DOHH2 (cell line): Measurements from ENCODE around the gene RABGAP1L.

Experiments used
- CTCF ChIP-seq: fragments of 200-600 bp; sonication (generic); IDR thresholded peaks from one replicate; pipeline ENCODE4 v1.5.1; 2014; ENCODE audit warnings: antibody characterized with exemption, mild to moderate bottlenecking, low read depth, low read length; ENCODE audit not compliant: poor library complexity, severe bottlenecking
- EZH2phosphoT487 ChIP-seq: fragments of 200-600 bp; sonication (generic); IDR thresholded peaks from 2 replicates; pipeline ENCODE4 v1.6.1; 2017; ENCODE audit warnings: borderline replicate concordance, mild to moderate bottlenecking, antibody characterized with exemption, low read length, moderate library complexity, mixed read lengths

GRCh38 chr1:174469687-174470086 is 310.4 kb downstream of the RABGAP1L start:
- no peak for TF ChIP-seq CTCF
- no peak for TF ChIP-seq EZH2phosphoT487
